Measurements from ENCODE around the gene SPPL2C. TPM values are rescaled to one million over a fixed set of nuclear protein-coding genes. Genes with fewer than 3 reads are reported as not detected.

The SPPL2C gene
- total and polyA plus RNA-seq, 2 of the 13 experiments (the other 11 are each of a cell fraction or from before 2014, with no cell fraction given) = not detected

- TF ChIP-seq HNF1A (IDR thresholded peaks at IDR 0.05; ENCODE audit: low read depth) (no peak), HNF1A (CRISPR knock-in tag; IDR thresholded peaks at IDR 0.05; ENCODE audit: borderline replicate concordance) (no peak), ASH2L (IDR thresholded peaks at IDR 0.05; ENCODE audit: insufficient read length, low read depth, low read length) (no peak), THRA (CRISPR knock-in tag; IDR thresholded peaks at IDR 0.05; ENCODE audit: borderline replicate concordance) (0 out of 2 replicates have a peak, but pooled peaks have one; percentile 24), TRAFD1 (CRISPR knock-in tag; IDR thresholded peaks at IDR 0.05; ENCODE audit: borderline replicate concordance) (no peak), ZSCAN12 (CRISPR knock-in tag; IDR thresholded peaks at IDR 0.05) (no peak), TFE3 (CRISPR knock-in tag; IDR thresholded peaks at IDR 0.05) (0 out of 2 replicates have a peak, but pooled peaks have one; percentile 26), TCF7 (IDR thresholded peaks at IDR 0.05; ENCODE audit: low read depth) (no peak), GATAD2A (CRISPR knock-in tag; IDR thresholded peaks at IDR 0.05) (0 out of 2 replicates have a peak, but pooled peaks have one; percentile 12)
- TF ChIP-seq, protein P1, sequence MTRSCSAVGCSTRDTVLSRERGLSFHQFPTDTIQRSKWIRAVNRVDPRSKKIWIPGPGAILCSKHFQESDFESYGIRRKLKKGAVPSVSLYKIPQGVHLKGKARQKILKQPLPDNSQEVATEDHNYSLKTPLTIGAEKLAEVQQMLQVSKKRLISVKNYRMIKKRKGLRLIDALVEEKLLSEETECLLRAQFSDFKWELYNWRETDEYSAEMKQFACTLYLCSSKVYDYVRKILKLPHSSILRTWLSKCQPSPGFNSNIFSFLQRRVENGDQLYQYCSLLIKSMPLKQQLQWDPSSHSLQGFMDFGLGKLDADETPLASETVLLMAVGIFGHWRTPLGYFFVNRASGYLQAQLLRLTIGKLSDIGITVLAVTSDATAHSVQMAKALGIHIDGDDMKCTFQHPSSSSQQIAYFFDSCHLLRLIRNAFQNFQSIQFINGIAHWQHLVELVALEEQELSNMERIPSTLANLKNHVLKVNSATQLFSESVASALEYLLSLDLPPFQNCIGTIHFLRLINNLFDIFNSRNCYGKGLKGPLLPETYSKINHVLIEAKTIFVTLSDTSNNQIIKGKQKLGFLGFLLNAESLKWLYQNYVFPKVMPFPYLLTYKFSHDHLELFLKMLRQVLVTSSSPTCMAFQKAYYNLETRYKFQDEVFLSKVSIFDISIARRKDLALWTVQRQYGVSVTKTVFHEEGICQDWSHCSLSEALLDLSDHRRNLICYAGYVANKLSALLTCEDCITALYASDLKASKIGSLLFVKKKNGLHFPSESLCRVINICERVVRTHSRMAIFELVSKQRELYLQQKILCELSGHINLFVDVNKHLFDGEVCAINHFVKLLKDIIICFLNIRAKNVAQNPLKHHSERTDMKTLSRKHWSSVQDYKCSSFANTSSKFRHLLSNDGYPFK (CRISPR knock-in tag; IDR thresholded peaks at IDR 0.05; ENCODE audit: borderline replicate concordance) = no peak
- TF ChIP-seq, protein P2, sequence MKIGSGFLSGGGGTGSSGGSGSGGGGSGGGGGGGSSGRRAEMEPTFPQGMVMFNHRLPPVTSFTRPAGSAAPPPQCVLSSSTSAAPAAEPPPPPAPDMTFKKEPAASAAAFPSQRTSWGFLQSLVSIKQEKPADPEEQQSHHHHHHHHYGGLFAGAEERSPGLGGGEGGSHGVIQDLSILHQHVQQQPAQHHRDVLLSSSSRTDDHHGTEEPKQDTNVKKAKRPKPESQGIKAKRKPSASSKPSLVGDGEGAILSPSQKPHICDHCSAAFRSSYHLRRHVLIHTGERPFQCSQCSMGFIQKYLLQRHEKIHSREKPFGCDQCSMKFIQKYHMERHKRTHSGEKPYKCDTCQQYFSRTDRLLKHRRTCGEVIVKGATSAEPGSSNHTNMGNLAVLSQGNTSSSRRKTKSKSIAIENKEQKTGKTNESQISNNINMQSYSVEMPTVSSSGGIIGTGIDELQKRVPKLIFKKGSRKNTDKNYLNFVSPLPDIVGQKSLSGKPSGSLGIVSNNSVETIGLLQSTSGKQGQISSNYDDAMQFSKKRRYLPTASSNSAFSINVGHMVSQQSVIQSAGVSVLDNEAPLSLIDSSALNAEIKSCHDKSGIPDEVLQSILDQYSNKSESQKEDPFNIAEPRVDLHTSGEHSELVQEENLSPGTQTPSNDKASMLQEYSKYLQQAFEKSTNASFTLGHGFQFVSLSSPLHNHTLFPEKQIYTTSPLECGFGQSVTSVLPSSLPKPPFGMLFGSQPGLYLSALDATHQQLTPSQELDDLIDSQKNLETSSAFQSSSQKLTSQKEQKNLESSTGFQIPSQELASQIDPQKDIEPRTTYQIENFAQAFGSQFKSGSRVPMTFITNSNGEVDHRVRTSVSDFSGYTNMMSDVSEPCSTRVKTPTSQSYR (CRISPR knock-in tag; IDR thresholded peaks at IDR 0.05; ENCODE audit: borderline replicate concordance) = no peak
Measured at GRCh38 chr17:45852535-45853297, 8.0 kb downstream of the SPPL2C start (continued).

Measured in HepG2 (cell line).